22Rv1 (cell line): ENCODE measurements around the gene SHISA6.

Experiments used
- H3K27ac ChIP-seq: fragments of 450-650 bp; 2 replicates; pipeline ENCODE4 v1.5.1; 2017
- CTCF ChIP-seq: fragments of 450-650 bp; IDR thresholded peaks from 2 replicates; pipeline ENCODE4 v1.5.1; 2017; ENCODE audit warnings: mild to moderate bottlenecking
- ZFX ChIP-seq: fragments of 450-650 bp; IDR thresholded peaks from 2 replicates; pipeline ENCODE4 v1.6.1; 2017; ENCODE audit warnings: antibody characterized with exemption, borderline replicate concordance

The SHISA6 gene

GRCh38 chr17:11221721-11222120, 19.3 kb upstream of the SHISA6 start:
- no peak overlapping the region for H3K27ac ChIP-seq
- TF ChIP-seq ZFX (no peak), CTCF (no peak)

GRCh38 chr17:11238705-11239104, 2.3 kb upstream of the SHISA6 start:
- no peak for TF ChIP-seq CTCF
- TF ChIP-seq ZFX: no peak
- H3K27ac ChIP-seq: no peak overlapping the region

GRCh38 chr17:11239379-11239970, 1.5 kb upstream of the SHISA6 start:
- no peak for TF ChIP-seq ZFX
- TF ChIP-seq CTCF: no peak
- no peak overlapping the region for H3K27ac ChIP-seq

- H3K27ac ChIP-seq: no peak overlapping the region
These were observed 772 bp upstream of the SHISA6 start for GRCh38 chr17:11240041-11240840.

GRCh38 chr17:11241611-11242226, 706 bp downstream of the SHISA6 start:
- TF ChIP-seq CTCF: no peak
- no peak for TF ChIP-seq ZFX
- H3K27ac ChIP-seq: no peak overlapping the region

More at GRCh38 chr17:11240041-11240840, 772 bp upstream of the SHISA6 start:
- TF ChIP-seq ZFX (no peak), CTCF (no peak)

GRCh38 chr17:11242411-11242810, 1.4 kb downstream of the SHISA6 start:
- TF ChIP-seq ZFX (no peak), CTCF (no peak)
- no peak overlapping the region for H3K27ac ChIP-seq

GRCh38 chr17:11244776-11245175, 3.8 kb downstream of the SHISA6 start:
- H3K27ac ChIP-seq: no peak overlapping the region
- TF ChIP-seq ZFX (no peak), CTCF (no peak)
